ENCODE data around the gene SLC25A27. TPM values are rescaled to one million over a fixed set of nuclear protein-coding genes. Genes with fewer than 3 reads are reported as not detected.

SLC25A27 gene
- polyA plus RNA-seq, 2 of the 4 experiments (the other 2 are of a cell fraction) = 1.4 to 4.7 TPM

DNA sequence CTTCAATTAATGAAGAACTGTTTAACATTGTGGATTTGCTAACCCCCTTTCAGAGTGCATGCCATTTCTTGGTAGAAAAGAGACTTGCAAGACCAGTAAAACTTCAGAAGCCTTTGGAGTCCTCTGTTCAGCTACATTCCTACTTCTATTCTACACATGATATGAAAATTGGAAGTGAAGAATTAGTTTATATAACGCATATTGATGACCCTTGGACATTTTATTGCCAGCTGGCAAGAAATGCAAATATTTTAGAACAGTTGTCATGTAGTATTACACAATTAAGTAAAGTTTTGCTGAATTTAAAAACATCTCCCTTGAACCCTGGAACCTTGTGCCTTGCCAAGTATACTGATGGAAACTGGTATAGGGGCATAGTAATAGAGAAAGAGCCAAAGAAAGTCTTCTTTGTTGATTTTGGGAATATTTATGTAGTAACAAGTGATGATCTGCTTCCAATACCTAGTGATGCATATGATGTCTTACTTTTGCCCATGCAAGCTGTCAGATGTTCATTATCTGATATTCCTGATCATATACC lies 38.2 kb downstream of the SLC25A27 start:
- FAIRE-seq = no peak
- ATAC-seq = no peak
- 4% methylated on average over 1 of the region's 1 CpG for WGBS (ENCODE audit: missing lambda C conversion rate)
- Histone ChIP-seq H3K27ac (no peak overlapping the region), H3K4me3 (no peak overlapping the region), H3K4me2 (no peak overlapping the region), H3K9me3 (no peaks in the 10 kb centered on the region), H3K4me1 (no peaks in the 10 kb centered on the region)
- no peak for TF ChIP-seq EP300 (IDR thresholded peaks at IDR 0.05)
- CTCF ChIA-PET = no interaction called here
- DNase-seq (ENCODE audit: low read depth in 1 of 2, low spot score in 1 of 2) = no peak
- POLR2A ChIA-PET = no interaction called here

DNA sequence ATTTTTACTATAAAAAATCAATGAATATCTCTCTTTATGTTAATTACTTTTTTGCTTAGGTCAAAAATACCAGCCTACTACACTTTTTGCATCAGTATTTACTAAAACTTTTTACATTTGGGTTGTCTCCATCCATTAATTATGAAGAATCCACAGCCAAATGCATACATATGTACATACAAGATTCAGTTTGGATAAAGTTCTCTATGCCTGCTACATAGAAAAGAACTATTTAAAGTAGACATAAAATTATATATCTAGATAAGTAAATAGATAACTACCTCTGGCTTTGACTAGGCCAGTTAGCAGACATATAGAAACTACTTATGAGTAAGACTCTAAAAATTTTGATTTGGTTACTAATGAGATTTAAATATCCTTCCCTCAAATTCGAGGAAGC lies 47.2 kb downstream of the SLC25A27 start:
- Histone ChIP-seq H3K9me3 (no peaks in the 10 kb centered on the region), H3K4me2 (no peak overlapping the region), H3K4me3 (no peak overlapping the region), H3K4me1 (no peaks in the 10 kb centered on the region), H3K27ac (no peak overlapping the region)
- ChIA-PET POLR2A (no interaction called here), CTCF (no interaction called here)
- WGBS (ENCODE audit: missing lambda C conversion rate) = 6% methylated on average over 1 of the region's 1 CpG
- no peak for TF ChIP-seq NR3C1 (IDR thresholded peaks at IDR 0.05)
- no peak for TF ChIP-seq JUNB (IDR thresholded peaks at IDR 0.05)
- FAIRE-seq = no peak
- ATAC-seq = no peak
- DNase-seq (ENCODE audit: low read depth in 1 of 2, low spot score in 1 of 2) = no peak

DNA sequence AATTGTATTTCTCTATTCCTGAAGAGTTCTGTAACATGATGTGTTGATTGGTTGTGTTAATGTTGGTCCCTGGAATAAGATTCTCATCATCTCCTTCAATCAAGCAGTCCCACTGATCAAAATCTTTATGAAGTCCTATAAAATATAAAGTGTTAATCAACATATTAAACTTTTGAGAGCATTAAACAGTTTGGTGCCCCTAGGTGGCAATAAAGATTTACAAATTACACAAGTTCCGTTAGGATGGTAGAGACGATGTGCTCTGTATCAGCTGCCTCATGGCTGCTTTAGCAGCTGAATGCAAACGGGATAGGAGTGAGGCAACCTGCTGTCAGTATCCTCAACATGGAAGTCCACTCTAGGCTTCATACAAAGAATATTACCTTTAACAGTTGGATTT lies 51.8 kb downstream of the SLC25A27 start:
- DNase-seq (ENCODE audit: low read depth in 1 of 2, low spot score in 1 of 2) (peak in 1 of 2 experiments; percentile 37), ATAC-seq (0 out of 6 replicates have a peak, but pooled peaks of 1 of the 2 experiments have one; percentile 42), FAIRE-seq (no peak)
- H3K9me3 ChIP-seq = no peaks in the 10 kb centered on the region
- no peak overlapping the region for H3K4me2 ChIP-seq
- no peak overlapping the region for H3K27ac ChIP-seq
- ChIA-PET POLR2A (no interaction called here), CTCF (interaction anchor here (0.7 kb wide), 1 partner anchor 92 kb away, joined by 3 read pairs; no protein-coding TSS in a partner anchor)
- 0% methylated on average over 3 of the region's 3 CpGs for WGBS (ENCODE audit: missing lambda C conversion rate)
- no peaks in the 10 kb centered on the region for H3K4me1 ChIP-seq
- H3K4me3 ChIP-seq = no peak overlapping the region
- no peak for TF ChIP-seq ESRRA (IDR thresholded peaks at IDR 0.05; ENCODE audit: borderline replicate concordance, low read length)
- TF ChIP-seq RAD21 (conservative IDR thresholded peaks at IDR 0.05 in 1 of 2, IDR thresholded peaks at IDR 0.05 in 1 of 2) = peak; percentile 19 to 25; a peak in 1 of 5 replicates

DNA sequence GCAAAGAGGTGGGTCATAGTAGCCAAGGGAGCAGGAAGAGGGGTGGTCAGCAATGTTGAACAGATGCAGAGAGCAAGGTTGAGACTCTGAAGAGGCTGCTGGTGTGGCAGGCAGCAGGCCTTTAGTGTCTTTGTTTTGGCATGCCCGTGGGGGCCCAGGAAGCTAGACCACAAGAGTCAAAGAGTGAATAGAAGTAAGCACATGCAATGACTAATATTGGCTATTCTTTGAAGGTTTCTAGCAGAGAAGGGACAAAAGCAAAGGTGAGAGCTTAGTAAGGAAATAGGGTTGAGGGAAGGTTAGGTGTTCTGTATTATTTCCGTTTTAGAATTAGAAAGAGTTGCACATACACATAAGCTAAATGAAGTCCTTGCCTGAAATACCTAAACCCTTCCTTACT lies 53.7 kb downstream of the SLC25A27 start:
- no peak overlapping the region for H3K4me3 ChIP-seq
- H3K9me3 ChIP-seq = no peaks in the 10 kb centered on the region
- no peak overlapping the region for H3K4me2 ChIP-seq
- no peak overlapping the region for H3K27ac ChIP-seq
- ATAC-seq (no peak), DNase-seq (ENCODE audit: low read depth in 1 of 2, low spot score in 1 of 2) (no peak), FAIRE-seq (no peak)
- TF ChIP-seq SREBF2 (IDR thresholded peaks at IDR 0.05) = no peak
- no peak for TF ChIP-seq MYC (IDR thresholded peaks at IDR 0.05; ENCODE audit: borderline replicate concordance, low read length)
- no peak for TF ChIP-seq NFE2L2 (conservative IDR thresholded peaks at IDR 0.05; ENCODE audit: low read length)
- TF ChIP-seq MAZ (IDR thresholded peaks at IDR 0.05; ENCODE audit: borderline replicate concordance, low read depth, low read length) = no peak
- no peak for TF ChIP-seq FOSB (CRISPR knock-in tag; IDR thresholded peaks at IDR 0.05)
- TF ChIP-seq KDM5A (IDR thresholded peaks at IDR 0.05) = no peak
- TF ChIP-seq RARB (CRISPR knock-in tag; IDR thresholded peaks at IDR 0.05) = no peak
- TF ChIP-seq HOXB5 (CRISPR knock-in tag; IDR thresholded peaks at IDR 0.05) = no peak
- no peaks in the 10 kb centered on the region for H3K4me1 ChIP-seq
- 31% methylated on average over 2 of the region's 2 CpGs for WGBS (ENCODE audit: missing lambda C conversion rate)
- POLR2A ChIA-PET = no interaction called here
- CTCF ChIA-PET = interaction anchor here (1.0 kb wide), 1 partner anchor 9 kb away, joined by 3 read pairs; no protein-coding TSS in a partner anchor

- FAIRE-seq (no peak), ATAC-seq (no peak), DNase-seq (ENCODE audit: low read depth in 1 of 2, low spot score in 1 of 2) (no peak)
- Histone ChIP-seq H3K9me3 (no peaks in the 10 kb centered on the region), H3K4me1 (no peaks in the 10 kb centered on the region), H3K27ac (no peak overlapping the region), H3K4me2 (no peak overlapping the region), H3K4me3 (no peak overlapping the region)
- WGBS (ENCODE audit: missing lambda C conversion rate) = 4% methylated on average over 1 of the region's 1 CpG
- ChIA-PET CTCF (no interaction called here), POLR2A (no interaction called here)
- TF ChIP-seq CEBPB (IDR thresholded peaks at IDR 0.05) (no peak), CHD4 (IDR thresholded peaks at IDR 0.05; ENCODE audit: borderline replicate concordance) (no peak), HEYL (CRISPR knock-in tag; IDR thresholded peaks at IDR 0.05) (no peak), RFX5 (IDR thresholded peaks at IDR 0.05) (no peak), CBX2 (IDR thresholded peaks at IDR 0.05; ENCODE audit: borderline replicate concordance, low read depth) (no peak), ZC3H11A (IDR thresholded peaks at IDR 0.05) (no peak), NFE2L2 (conservative IDR thresholded peaks at IDR 0.05; ENCODE audit: low read length) (no peak), JUN (IDR thresholded peaks at IDR 0.05) (no peak), ESRRA (IDR thresholded peaks at IDR 0.05; ENCODE audit: borderline replicate concordance, low read length) (no peak), MAFK (IDR thresholded peaks at IDR 0.05; ENCODE audit: partially characterized antibody) (no peak), CTCF (IDR thresholded peaks at IDR 0.05) (no peak), HOXA7 (CRISPR knock-in tag; IDR thresholded peaks at IDR 0.05) (no peak), CBX8 (IDR thresholded peaks at IDR 0.05) (no peak)
- TF ChIP-seq, protein P1, sequence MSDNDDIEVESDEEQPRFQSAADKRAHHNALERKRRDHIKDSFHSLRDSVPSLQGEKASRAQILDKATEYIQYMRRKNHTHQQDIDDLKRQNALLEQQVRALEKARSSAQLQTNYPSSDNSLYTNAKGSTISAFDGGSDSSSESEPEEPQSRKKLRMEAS (IDR thresholded peaks at IDR 0.05) = no peak
- TF ChIP-seq, protein P2, sequence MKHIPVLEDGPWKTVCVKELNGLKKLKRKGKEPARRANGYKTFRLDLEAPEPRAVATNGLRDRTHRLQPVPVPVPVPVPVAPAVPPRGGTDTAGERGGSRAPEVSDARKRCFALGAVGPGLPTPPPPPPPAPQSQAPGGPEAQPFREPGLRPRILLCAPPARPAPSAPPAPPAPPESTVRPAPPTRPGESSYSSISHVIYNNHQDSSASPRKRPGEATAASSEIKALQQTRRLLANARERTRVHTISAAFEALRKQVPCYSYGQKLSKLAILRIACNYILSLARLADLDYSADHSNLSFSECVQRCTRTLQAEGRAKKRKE (CRISPR knock-in tag; IDR thresholded peaks at IDR 0.05; ENCODE audit: low read depth) = no peak
Observed at GRCh38 chr6:46711491-46711890, 58.7 kb downstream of the SLC25A27 start.
